GM12874 (cell line): ENCODE data around the gene SCN2A.

ENCODE experiments used
- TF ChIP-seq, protein P1 (sequence below): IDR thresholded peaks from 2 replicates; pipeline ENCODE4 v1.5.1; 2011; ENCODE audit warnings: low read depth, mild to moderate bottlenecking, control low read depth, low read length, moderate library complexity; ENCODE audit not compliant: insufficient read depth

The SCN2A gene

DNA sequence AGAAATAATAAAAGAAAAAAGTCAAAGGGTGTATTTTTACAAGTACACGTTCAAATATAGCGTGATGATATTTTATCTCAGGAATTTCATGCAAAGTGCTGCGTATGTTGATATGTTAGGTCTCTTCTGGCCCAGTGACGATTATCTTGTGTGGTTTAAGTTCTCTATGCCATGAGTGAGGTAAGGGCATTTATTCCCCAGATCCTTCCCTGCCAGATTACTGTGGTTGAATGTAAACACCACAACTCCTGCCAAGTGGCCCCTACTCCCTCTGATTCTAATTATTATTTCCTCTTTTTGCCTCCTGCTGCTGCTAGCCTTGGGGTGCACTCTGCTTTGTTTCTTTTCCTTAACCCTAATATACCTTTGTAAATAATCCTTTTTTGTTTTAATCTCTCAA is 12.2 kb downstream of the SCN2A start:
- TF ChIP-seq, protein P1, sequence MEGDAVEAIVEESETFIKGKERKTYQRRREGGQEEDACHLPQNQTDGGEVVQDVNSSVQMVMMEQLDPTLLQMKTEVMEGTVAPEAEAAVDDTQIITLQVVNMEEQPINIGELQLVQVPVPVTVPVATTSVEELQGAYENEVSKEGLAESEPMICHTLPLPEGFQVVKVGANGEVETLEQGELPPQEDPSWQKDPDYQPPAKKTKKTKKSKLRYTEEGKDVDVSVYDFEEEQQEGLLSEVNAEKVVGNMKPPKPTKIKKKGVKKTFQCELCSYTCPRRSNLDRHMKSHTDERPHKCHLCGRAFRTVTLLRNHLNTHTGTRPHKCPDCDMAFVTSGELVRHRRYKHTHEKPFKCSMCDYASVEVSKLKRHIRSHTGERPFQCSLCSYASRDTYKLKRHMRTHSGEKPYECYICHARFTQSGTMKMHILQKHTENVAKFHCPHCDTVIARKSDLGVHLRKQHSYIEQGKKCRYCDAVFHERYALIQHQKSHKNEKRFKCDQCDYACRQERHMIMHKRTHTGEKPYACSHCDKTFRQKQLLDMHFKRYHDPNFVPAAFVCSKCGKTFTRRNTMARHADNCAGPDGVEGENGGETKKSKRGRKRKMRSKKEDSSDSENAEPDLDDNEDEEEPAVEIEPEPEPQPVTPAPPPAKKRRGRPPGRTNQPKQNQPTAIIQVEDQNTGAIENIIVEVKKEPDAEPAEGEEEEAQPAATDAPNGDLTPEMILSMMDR, result no peak

DNA sequence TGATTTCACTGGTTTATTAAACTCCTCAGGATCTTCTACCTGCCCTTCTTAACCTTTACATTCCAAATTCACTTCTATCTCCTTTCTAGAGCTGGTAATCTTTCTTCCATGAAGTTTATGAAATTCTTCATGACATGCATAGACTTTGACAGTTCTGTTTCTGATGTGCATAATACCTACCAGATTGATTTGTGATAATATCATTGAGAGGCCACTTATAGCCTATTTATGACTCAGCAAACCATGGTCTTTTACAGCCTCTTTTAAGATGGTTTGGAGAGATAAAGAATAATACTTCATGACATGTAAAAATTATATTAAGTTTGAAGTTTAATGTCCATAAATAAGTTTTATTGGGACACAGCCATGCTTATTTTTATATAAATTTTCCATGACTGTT is 14.0 kb downstream of the SCN2A start:
- TF ChIP-seq, protein P1, result no peak

DNA sequence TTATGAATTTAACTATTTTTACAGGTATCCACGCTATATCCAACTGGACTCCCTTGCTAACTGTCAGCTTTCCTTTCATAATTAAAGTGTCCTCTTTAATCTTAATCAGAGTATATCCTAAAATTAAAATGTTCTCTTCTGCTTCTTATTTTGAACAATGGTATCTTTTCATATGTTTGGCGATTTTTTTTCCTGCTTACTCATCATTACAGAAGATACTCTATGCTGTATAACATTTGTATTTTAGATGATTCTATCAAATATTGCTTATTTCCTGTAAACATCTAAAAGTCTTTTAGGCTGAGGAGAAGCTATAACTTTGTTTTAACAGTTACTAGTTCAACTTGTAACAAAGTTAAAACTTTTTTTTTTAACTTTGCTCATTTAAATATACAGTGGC is 17.4 kb downstream of the SCN2A start:
- TF ChIP-seq, protein P1, result no peak

DNA sequence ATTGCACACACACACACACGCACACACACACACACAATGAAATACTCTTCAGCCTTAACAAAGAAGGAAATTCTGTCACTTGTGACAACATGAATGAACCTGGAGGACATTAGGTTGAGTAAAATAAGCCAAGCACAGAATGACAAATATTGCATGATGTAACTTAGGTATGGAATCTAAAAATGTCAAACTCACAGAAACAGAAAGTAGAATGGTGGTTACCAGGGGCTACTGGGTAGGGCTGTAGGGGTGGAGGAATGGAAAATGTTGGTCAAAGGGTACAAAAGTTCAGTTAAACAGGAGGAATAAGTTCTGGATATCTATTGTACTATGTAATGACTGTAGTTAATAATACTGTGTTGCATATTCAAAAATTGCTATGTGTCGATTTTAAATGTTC is 29.5 kb downstream of the SCN2A start:
- TF ChIP-seq, protein P1, result no peak

DNA sequence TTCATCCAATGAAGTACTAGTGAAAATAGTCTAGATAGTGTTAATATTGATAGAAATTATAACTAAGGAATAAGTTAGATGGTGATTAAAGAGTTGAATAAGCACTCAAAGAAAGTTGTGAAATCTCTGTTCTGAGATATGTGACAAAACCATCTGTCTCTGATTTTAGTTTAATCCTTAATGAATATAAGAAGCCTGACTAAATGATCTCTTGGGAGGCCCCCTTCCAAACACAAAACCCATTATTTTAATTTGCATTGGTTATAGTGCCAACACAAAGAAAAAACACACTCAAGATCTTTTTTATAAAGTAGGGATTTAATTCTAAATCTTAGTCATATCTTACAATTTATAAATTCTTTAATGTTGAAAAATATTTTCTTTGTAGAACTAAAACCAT is 34.0 kb downstream of the SCN2A start:
- TF ChIP-seq, protein P1, result no peak

DNA sequence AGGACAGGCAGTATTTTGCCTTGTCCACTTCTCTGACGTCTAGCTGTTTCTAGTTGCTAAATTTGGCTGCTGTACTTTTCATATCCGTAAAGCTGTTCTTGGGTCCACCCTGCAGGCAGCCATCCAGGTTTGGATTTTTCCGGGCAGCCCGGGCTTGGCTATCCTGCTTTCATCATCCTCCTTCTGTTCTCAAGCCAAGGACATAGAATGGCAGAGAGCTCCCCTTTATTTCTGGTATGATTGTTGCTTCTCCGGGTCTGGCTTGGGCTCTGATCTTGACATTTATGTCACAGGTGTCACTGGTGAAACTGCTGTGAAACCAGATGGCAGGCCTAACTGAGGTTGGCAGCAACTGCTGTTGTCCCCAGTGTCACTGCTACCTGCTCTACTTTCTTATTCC is 35.5 kb downstream of the SCN2A start:
- TF ChIP-seq, protein P1, result no peak

DNA sequence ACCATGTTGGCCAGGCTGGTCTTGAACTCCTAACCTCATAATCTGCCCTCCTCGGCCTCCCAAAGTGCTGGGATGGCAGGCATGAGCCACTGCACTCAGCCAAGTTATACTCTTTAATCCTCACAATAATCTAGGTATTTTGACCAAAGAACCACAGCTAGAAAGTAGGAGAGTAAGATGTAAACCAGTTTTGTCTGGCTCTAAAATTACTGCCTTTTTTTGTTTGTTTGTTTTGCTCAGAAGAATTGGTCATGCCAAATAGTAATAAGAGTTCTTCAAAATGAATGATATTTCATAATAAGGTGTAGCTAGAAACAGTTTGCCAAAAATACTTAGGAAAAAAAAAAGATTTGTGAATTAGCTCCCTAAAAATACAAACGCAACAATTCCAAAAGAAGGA is 36.7 kb downstream of the SCN2A start:
- TF ChIP-seq, protein P1, result no peak

DNA sequence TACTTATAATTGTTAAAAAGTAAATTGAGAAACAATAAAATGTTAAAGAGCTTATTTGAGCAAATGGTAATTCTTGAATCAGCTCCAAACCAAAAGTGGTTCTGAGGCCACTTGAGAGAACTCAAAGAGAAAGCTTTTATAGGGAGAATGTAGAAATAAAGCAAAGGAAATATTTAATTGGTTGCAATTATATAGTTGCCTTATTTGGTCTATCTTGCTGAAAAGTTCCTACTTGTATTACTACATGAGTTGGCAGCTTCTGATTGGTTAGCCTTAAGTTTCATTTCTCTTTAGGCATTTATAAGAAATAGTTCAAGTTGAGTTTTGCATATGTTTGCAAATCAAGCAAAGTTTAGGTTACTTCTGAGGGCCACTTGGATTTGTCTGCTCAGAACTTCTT is 38.1 kb downstream of the SCN2A start:
- TF ChIP-seq, protein P1, result no peak
